ENCODE data around the gene GDAP1L1.
"Not testable (repeated sequence)": the region's sequence is repeated elsewhere in the genome, so short reads cannot be mapped to it uniquely, and the experiment has no call there.

The GDAP1L1 gene

GRCh38 chr20:44256961-44257360, 9.9 kb downstream of the GDAP1L1 start:
- DNase-seq: no peak

GRCh38 chr20:44258226-44258890, 11.2 kb downstream of the GDAP1L1 start:
- DNase-seq: no peak

- DNase-seq: no peak
Observed at GRCh38 chr20:44264287-44264686, 17.2 kb downstream of the GDAP1L1 start.

GRCh38 chr20:44268802-44269201, 21.7 kb downstream of the GDAP1L1 start:
- DNase-seq: no peak

GRCh38 chr20:44271915-44272663, 25.0 kb downstream of the GDAP1L1 start:
- no peak for DNase-seq

- no peak for DNase-seq
Observed at GRCh38 chr20:44273231-44274215, 26.4 kb downstream of the GDAP1L1 start.

GRCh38 chr20:44274303-44275017, 27.4 kb downstream of the GDAP1L1 start:
- no peak for DNase-seq

GRCh38 chr20:44279228-44279627, 32.1 kb downstream of the GDAP1L1 start:
- DNase-seq: no peak

- no peak for DNase-seq
Observed at GRCh38 chr20:44280387-44280786, 33.3 kb downstream of the GDAP1L1 start.

GRCh38 chr20:44282192-44282591, 35.1 kb downstream of the GDAP1L1 start:
- no peak for DNase-seq

- no peak for DNase-seq
Observed at GRCh38 chr20:44284032-44284431, 36.9 kb downstream of the GDAP1L1 start.

GRCh38 chr20:44287272-44288097, 40.4 kb downstream of the GDAP1L1 start:
- no peak for DNase-seq

GRCh38 chr20:44288252-44288651, 41.1 kb downstream of the GDAP1L1 start:
- DNase-seq: no peak

- DNase-seq: no peak
Observed at GRCh38 chr20:44291754-44292153, 44.6 kb downstream of the GDAP1L1 start.

GRCh38 chr20:44296011-44296410, 48.9 kb downstream of the GDAP1L1 start:
- DNase-seq: no peak

GRCh38 chr20:44297721-44298120, 50.6 kb downstream of the GDAP1L1 start:
- no peak for DNase-seq

GRCh38 chr20:44299011-44299535, 52.0 kb downstream of the GDAP1L1 start:
- not testable (repeated sequence) for DNase-seq

- DNase-seq: no peak
Observed at GRCh38 chr20:44301285-44301684, 54.2 kb downstream of the GDAP1L1 start.

GRCh38 chr20:44302026-44302669, 55.0 kb downstream of the GDAP1L1 start:
- DNase-seq: no peak

GRCh38 chr20:44302736-44303135, 55.6 kb downstream of the GDAP1L1 start:
- no peak for DNase-seq

GRCh38 chr20:44304383-44304782, 57.3 kb downstream of the GDAP1L1 start:
- no peak for DNase-seq
